HG03039 (cell line): Measurements from ENCODE around the gene BMERB1.
"Not testable (repeated sequence)": the region's sequence is repeated elsewhere in the genome, so short reads cannot be mapped to it uniquely, and the experiment has no call there.

Experiments used
- ATAC-seq: cut with Tn5 transposase; IDR thresholded peaks from one replicate; pipeline ENCODE4 v1.9.1; 2021; ENCODE audit warnings: mild to moderate bottlenecking, moderate library complexity; ENCODE audit not compliant: unreplicated experiment

BMERB1 gene

GRCh38 chr16:15459791-15460190 lies 25.4 kb downstream of the BMERB1 start:
- no peak for ATAC-seq

- ATAC-seq, result no peak
Measured at GRCh38 chr16:15460601-15461000, 26.2 kb downstream of the BMERB1 start.

GRCh38 chr16:15461376-15461775 lies 27.0 kb downstream of the BMERB1 start:
- ATAC-seq, result no peak

DNA sequence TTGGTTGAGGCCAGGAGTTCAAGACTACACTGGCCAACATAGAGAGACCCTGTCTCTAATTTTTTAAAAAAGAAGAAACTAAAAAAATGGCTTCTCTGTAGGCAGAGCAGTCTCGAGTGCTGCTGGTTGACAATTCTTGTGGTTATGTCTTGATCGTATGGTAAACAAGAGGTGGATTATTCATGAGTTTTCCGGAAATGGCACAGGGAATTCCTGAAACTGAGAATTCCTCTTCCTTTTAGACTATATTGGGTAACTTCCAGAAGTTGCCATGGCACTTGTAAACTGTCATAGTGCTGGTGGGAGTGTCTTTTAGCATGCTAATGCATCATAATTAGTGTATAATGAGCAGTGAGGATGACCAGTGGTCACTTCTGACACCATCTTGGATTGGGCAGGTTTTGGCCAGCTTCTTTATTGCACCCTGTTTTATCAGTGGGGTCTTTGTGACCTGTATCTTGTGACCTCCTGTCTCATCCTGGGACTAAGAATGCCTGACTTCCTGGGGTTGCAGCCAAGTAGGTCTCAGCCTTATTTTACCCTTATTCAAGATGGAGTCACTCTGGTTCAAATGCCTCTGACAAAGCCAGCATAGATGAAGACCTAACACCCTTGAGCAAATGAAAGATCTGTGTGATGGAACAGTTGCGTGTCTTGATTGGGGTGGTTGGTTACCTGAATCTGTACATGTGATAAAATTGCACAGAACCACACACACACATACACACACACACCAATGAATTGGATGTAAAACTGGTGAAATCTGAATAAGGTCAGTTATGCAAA lies 30.2 kb downstream of the BMERB1 start:
- ATAC-seq, result no peak

GRCh38 chr16:15466131-15466530 lies 31.7 kb downstream of the BMERB1 start:
- no peak for ATAC-seq

- no peak for ATAC-seq
Measured at GRCh38 chr16:15466886-15467781, 32.7 kb downstream of the BMERB1 start.

DNA sequence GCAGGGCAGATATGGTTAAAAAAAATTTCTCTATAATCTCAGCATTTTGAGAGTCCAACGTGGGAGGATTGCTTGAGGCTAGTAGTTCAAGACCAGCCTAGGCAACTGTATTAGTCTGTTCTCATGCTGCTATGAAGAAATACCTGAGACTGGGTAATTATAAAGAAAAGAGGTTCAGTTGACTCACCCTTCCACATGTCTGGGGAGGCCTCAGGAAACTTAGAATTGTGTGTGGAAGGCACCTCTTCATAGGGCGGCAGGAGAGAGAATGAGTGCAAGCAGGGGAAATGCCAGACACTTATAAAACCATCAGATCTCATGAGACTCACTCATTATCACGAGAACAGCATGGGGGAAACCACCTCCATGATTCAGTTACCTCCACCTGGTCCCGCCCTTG lies 42.6 kb downstream of the BMERB1 start:
- ATAC-seq, result not testable (repeated sequence)

- no peak for ATAC-seq
Measured at GRCh38 chr16:15477802-15478201, 43.4 kb downstream of the BMERB1 start.

- ATAC-seq, result no peak
Measured at GRCh38 chr16:15482068-15482747, 47.8 kb downstream of the BMERB1 start.

DNA sequence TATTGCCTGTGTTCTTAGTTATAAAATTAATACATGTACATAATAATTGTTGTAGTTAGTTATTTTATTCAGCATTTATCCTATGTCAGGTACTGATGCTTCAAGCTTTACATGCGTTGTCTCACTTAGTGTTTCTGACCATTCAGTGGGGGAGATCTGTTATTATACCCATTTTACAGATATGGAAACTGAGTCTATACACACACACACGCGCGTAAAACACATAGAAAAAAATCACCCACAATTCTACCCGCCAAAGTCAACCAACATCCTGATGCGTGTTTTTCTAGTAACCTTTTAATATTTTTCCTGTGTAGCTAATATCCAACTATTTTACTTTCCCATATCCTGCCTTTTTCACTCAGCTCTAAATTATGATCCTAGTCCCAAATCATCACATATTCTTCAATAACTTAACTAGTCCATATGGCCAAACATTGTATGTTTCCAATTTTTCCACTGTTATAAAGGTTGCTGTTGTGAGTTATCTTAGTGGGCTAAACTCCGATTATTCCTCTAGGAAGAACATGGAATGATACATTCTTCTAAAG lies 48.4 kb downstream of the BMERB1 start:
- no peak for ATAC-seq

- no peak for ATAC-seq
Measured at GRCh38 chr16:15483857-15484256, 49.5 kb downstream of the BMERB1 start.

GRCh38 chr16:15484662-15485061 lies 50.3 kb downstream of the BMERB1 start:
- no peak for ATAC-seq

DNA sequence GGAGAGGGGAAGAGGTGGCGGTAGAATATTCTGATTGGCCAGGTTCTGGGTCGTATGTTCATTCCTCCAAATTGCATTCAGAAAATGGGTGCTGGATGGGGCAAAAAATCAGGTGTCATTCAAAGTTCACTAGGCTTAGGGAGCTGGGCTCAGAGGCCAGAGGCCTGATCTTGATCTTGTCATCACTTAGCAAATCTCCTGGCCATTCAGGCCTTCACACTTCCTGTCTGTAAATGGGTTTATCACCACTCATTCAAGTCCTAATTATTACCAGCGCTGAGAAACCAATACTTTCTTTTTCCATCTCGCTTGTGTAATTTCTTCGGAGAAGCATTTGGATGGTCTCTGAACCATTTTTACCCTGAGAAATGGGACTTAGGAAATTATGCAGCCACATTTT lies 50.8 kb downstream of the BMERB1 start:
- no peak for ATAC-seq

DNA sequence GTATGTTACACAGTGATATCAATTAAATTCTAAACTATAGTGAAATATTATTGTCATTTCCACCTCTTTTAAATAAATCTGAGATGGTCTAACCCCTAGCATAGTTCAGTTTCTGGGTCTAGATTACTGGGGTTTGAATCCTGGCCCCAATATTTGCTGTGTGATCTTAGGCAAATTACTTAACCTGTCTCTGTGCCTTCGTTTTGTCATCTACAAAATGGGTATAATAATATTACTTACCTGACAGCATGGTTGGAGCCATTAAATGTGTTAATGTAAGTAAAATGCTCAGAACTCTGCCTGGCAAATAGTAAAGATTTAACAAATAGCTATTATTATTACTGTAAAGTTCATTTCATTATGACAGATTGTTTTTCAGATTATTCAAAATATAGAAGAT lies 52.3 kb downstream of the BMERB1 start:
- no peak for ATAC-seq

DNA sequence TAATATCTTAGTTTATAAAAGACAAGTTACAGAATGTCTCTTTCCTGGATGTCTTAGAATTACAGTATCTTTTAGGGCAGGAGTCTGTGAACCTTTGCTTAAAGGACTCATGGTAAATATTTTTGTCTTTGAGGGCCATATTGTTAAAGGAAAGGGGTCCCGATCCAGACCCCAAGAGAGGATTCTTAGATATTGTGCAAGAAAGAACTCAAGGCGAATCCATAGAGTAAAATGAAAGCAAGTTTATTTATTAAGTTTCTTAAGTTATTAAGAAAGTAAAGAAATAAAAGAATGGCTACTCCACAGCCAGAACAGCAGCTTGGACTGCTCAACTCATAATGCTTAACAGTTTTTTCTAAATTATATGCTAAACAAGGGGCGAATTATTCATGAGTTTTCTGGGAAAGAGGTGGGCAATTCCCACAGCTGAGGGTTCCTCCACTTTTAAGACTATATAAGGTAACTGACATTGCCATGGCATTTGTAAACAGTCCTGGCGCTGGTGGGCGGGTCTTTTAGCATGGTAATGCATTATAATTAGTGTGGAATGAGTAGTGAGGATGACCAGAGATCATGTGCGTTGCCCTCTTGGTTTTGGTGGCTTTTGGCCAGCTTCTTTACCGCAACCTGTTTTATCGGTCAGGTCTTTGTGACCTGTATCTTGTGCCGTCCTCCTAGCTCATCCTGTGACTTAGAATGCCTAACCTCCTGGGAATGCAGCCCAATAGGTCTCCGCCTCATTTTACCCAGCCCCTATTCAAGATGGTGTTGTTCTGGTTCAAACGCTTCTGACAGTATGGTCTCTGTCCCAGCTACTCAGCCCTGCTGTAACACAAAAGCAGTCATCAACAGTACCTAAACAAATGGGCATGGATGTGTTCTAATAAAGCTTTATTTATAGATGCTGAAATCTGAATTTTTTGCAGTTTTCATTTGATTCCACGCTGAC lies 53.2 kb downstream of the BMERB1 start:
- no peak for ATAC-seq

GRCh38 chr16:15489016-15489415 lies 54.6 kb downstream of the BMERB1 start:
- ATAC-seq, result no peak

DNA sequence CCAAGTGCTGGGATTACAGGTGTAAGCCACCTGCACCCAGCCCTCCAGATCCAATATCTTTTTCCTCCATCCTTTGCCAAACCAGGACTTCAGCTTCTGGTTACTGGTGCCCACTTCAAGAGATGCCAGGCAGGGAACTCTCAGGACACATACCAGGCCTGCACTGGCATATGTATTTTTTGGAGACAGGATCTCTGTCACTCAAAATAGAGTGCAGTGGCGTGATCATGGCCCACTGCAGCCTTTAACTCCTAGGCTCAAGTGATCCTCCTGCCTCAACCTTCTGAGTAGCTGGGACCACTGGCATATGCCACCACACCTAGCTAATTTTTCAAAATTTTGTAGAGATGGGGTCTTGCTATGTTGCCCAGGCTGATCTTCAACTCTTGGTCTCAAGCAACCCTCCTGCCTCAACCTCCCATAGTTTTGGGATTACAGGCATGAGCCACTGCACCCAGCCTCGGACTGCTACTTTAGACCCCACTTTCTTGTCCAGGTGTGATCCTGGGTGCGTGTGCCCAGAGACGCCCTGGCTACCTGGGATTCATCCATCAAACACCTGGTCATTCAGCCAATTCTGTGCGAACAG lies 55.8 kb downstream of the BMERB1 start:
- ATAC-seq, result no peak

GRCh38 chr16:15491411-15491810 lies 57.0 kb downstream of the BMERB1 start:
- no peak for ATAC-seq

GRCh38 chr16:15492091-15492740 lies 57.8 kb downstream of the BMERB1 start:
- ATAC-seq, result no peak
